HPDE6-E6E7 (cell line): ENCODE data around the gene RACGAP1.
"Not testable (repeated sequence)": the region's sequence is repeated elsewhere in the genome, so short reads cannot be mapped to it uniquely, and the experiment has no call there.

ENCODE experiments used
- DNase-seq: peaks from one replicate; pipeline ENCODE4 v3.0.0; 2011; ENCODE audit warnings: missing footprints; ENCODE audit errors: extremely low spot score

Gene RACGAP1

DNA sequence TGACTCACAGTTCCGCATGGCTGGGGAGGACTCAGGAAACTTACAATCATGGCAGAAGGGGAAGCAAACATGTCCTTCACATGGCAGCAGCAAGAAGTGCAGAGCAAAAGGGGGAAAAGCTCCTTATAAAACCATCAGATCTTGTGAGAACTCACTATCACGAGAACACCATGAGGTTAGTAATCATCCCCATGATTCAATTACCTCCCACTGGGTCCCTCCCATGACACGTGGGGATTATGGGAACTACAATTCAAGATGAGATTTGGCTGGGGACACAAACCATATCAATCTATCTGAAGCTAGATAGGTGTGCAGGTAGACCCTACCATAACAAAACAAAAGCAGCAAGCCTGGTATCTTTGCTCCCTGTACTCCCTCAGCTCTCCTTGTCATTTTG lies 38.8 kb downstream of the RACGAP1 start:
- DNase-seq = not testable (repeated sequence)

DNA sequence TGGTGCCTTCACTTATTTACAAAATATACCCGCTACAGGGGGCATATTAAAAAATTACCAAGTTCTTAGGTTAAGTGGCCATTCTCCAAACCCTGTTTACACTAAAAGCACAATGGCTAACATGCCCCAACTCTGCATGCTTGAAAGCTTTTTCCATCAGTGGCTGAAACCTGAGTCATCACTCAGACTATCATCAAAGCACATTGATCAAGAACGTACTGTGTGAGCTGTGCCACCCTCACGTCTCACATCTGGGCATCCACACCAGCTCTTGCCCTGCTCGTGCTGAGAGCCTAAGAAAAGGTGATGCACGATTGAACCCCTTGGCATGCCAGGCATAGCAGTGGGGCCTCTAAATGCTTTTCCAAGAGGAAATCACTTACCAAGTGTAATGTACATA lies 39.3 kb downstream of the RACGAP1 start:
- DNase-seq = no peak

DNA sequence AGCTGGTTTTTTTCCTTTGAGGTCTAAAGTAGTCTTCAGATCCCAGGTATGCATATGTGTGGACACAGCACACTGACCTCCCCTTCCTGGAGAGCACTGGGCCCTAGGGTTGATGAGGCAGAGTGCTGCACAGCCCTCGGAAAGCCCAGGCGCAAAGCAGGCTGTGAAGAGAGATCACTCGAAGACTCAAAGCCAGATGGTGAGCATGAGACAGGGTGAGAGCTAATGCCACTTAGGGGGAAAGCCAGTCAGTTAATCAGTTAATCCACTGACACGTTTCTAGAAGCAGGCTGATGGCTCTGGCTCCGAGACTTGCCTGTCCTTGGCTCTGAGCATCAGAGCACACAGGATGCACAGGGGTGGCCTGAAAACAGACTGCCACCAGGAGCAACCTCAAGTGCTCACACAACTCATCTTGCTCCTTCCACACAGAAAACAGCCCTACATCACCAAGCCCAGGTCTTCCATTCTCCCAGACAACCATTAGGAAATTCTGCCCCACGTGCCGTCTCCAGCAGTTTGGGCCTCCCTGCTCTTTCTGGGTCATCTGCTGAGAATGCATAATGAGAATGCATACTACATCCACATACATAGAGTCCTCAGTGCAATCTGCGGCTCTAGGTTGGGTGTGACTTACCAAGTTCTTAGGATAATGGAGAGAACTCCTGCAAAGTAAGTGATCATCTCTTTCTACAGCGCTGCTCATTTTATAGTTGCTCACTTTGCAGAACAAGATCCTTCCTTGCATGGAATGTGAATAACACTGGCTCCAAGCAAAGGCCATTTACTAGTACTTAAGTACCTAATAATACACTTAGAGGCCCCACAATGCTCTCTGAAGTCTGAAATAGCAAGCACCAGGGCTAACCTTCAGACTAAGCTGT lies 40.6 kb downstream of the RACGAP1 start:
- DNase-seq = no peak

DNA sequence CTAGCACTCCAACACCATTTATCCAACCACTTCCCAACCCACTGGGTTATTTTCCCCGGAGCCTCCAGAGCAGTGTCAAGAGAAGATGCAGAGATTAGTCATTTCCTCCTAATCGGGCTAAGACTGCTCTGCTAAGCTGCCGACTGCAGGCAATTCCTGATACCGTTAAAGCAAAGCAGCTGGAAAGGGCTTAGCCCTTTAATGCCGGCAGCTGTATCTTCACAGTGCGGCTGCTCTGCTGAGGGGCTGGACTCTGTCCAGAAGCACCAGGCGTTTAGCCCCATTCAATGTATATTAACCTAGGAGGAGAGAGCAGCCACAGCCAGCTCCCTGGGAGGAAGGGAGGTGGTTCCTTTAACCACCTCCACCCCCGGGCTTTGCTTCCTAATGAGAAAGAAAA lies 41.4 kb downstream of the RACGAP1 start:
- DNase-seq = peak; percentile 54

DNA sequence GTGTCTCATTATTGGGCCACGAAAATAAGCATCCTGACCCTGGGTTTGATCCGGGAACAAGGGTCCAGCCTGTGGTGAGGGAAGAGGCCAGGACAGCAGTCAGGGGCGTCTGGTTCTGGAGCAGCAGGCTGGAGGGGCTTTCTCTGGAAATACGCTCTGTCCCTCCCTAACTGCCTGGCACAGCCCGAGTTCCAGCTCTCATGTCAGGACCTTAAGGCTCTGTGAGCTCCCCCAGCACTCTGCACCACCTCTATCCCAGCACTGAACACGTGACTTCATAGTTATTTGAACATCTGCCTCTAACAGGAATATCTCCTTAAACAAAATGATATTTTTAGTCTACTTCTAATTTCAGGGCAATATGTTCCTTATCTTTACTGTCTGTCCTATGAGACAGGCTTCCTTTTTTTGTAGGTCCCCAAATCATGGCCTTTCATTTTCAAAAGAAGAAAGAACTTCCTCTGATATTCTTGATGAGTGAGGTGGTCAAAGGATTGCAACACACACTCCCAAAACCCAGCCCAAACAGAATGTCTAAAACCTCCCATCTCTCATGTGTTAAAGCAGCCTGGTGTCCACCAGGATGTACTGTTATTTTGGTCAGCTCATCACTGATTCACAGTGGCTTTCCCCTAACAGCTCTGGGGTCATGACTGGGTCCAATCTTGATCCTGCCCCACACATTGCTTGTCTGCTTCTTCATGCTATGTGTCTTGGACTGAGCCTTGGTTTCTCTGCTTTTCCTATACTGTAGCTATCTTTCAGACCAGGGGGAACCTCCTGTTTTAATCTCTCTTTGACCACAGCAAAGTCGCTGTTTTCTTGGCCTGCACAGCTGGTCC lies 42.8 kb downstream of the RACGAP1 start:
- DNase-seq = no peak

DNA sequence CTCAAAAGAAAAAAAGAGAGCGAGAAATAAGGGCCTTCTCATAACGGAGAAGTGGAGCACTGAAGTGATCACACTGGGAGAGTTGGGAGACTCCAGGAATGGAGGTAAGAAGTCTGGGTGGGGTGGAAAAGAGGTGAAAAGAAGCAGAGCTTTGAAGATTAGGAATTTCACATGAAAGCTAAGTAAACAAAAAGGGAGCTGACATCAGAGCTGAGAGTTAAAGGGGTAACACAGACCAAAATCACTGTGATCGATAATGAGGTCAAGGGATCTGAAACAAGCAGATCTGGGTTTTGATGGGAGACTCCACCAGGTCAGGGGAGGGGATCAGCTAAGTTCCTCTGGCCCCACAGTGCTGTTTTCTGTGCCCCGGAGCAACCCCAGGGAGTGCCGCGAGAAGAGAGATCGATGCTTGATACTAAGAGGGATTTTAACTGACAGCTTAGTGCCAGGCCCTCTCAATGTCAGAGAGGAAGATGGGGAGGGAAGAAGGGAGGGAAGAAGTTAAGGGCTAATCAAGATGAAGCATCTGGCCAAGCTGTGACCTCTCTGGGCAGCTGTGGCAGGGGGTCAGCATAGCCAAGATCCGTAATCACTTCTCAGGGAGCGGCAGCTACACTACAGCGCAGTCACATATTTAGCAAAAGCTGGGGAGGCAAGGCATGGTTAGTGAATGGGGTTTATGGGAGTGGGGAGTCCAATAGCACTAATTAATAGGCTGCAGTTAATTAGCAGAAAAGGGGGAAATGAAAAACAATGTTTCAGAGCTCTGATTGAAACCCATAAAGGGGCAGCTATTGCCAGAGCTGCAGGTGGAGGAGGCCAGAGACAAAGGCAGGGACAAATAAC lies 44.6 kb downstream of the RACGAP1 start:
- DNase-seq = no peak

DNA sequence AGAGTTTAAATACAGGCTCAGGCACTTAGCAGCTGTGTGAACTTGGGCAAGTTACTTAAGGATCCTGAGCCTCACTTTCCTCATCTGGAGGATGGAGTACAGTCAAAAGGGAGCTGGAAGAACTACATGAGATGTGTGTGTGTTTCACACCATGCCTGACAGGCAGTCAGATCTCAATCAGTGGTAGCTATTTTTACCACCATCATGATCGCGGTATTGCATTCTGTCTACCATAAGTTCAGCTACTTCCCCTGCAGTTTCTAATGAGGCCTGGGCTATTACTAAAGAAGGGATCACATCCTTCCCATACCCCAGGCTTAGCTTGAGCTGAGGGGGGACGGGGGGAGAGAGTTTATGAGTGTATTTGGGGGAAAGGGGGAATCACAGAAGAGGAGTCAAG lies 45.5 kb downstream of the RACGAP1 start:
- no peak for DNase-seq

DNA sequence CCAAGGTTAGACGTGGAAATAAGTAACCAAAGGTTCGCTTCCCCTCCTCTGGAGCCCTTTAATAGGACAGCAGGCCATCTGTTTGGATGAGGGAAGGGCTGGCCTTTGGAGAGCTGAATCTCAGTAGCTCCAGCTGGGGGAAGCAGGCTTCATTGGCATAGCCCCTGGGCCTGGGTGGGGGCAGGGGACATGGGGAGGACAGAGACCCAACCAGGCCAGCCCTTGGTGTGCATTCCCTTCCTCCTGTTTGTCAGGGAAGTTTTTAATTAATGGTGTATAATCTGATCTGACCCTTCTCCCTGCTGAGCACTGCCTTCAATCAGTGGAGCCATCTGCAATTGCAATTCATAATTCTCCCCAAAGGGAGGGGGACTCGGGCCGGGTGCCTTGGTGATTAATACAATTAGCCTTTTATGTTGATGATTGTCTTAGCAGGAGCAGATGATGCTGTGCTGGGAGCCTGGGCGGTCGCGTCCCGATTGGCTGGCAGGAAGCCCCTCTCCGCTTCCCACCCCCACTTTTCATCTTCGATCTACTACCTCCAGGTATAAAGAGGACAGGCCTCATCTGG lies 46.2 kb downstream of the RACGAP1 start:
- DNase-seq = no peak

DNA sequence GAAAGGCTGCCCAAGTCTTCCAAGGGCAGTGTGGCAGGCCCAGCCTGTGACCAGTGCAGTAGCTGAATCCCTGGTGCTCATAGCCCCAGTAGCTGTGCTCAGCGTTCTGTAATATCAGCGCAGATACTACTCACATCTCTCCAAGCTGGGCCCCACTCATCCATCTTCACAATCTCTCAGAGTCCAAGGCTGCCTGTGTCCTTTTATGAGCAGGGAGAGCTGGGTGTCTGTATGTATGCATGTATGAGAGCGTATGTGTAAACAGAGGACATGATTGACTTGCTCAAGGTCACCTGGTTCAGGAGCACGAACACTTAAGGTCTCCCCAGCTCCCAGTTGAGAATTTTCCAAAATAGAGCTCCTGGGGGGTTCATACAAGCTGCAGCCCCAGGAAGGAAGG lies 47.2 kb downstream of the RACGAP1 start:
- DNase-seq = no peak

DNA sequence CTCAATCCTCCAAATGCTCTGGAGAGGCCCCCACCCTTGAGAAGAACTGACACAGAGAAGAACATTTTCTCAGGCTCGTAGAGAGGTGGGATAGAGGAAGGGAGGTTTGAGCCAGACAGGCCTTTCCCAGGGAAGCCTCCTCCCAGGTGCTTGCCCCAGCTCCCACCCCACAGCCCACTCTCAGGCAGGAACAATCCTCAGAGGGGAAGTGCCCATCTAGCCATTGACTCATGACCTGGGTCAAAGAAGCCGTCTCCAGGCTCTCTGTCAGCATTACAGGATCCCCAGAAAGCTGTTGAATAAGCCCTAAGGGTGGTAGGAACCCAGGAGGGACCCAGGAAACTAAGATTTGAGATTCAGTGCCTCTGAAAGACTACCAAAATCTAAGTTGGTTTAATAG lies 48.7 kb downstream of the RACGAP1 start:
- no peak for DNase-seq

DNA sequence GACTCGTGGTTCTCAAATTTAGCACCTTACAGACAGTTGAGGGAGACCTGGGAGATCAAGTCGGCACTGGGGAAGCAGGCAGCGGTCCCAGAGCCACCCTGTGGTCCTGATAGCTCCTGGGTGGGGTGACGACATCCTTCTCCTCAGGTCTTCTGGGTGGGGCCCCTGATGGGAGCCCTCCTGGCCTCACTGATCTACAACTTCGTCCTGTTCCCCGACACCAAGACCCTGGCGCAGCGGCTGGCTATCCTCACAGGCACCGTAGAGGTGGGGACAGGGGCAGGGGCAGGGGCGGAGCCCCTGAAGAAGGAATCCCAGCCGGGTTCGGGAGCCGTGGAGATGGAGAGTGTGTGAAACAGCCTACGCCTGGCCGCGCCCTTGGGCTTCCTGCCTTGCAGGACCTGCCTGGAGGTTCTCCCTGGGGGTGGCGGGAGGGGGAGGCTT lies 50.0 kb downstream of the RACGAP1 start:
- no peak for DNase-seq

DNA sequence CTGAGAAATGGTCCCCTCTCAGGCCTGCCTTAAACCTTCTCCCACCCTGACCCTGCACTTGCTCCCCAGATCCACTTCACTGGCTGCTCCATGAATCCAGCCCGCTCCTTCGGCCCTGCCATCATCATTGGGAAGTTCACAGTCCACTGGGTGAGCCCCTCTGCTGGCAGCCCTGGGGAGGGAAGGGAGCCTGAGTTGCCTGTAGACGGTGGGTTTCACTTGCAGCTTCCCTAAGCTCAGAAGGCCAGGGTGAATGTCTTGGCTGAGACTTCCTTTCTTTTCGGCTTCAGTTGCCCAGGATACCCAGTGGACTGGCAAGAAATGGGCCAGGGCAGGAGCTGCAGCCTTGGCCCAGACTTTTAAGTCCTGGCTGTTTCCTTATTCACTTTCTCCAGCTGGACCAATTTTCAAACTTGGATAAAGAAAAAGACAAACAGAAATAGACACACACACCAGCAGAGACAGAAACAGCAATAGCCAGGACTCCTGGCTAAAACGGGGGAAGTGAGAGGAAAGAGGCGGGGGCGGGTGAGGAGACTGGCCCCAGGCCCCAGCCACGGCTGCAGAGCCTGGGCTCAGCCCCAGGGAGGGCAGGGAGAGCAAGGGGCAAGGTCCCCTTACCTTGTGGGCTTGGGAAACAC lies 50.5 kb downstream of the RACGAP1 start:
- no peak for DNase-seq

DNA sequence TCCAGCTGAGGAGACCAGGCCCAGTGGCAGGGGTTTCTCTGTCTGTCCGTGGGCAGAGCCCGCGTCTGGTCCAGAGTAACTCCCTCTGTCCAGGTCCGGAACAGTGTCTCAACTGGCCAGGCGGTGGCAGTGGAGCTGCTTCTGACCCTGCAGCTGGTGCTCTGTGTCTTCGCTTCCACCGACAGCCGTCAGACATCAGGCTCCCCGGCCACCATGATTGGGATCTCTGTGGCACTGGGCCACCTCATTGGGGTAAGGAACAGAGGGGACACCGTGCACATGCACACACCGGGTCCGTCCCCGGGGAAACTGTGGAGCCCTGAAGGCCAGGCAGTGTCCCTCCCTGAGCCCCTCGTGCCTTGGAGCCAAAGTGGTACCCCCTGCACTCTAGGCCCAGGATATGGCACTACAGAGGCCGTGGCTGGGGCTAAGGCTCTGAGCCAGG lies 51.0 kb downstream of the RACGAP1 start:
- no peak for DNase-seq

DNA sequence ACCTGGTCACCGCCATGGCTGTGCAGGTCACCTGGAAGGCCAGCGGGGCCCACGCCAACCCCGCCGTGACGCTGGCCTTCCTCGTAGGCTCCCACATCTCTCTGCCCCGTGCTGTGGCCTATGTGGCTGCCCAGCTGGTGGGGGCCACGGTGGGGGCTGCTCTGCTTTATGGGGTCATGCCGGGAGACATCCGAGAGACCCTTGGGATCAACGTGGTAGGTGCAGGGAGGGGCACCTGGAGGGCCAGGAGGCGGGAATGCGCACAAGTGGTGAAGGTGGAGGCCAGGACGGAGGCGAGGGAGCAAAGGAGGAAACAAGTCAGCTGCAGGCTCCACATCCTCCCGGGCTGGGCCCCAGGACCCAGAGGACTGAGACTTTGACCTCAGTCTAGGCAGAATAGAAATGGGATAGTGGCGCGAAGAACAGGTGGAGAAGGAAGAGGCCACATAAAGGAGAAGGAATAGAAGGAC lies 51.9 kb downstream of the RACGAP1 start:
- DNase-seq = no peak

DNA sequence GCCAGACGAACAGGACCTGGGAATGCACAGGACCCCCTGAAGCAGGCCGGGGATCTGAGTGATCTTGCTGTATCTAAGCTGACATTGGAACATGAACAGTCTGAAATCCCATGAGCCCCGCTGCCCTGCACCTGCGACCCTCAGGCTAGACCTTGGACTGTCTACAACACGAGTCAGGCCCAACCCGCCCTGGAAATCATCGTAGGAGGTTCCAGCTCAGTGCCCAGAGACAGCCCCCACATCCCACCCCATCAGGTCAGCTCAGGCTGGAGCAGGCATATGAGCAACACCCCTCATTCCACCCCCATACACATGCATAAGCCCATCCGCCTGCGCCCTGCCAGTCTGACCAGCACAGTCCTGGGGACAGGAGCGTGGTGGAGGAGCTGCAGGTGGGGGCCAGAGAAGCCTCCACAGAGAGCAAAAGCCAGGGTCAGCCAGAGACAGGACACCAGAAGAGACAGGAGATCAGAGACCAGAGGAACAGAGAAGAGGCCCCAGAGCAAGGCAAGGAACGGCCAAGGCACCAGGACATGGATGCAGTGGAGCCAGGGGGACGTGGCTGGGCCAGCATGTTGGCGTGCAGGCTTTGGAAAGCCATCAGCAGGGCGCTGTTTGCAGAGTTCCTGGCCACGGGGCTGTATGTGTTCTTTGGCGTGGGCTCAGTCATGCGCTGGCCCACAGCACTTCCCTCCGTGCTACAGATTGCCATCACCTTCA lies 52.5 kb downstream of the RACGAP1 start, which contains the start of gene AQP6:
AQP6 (plus strand) TSS at position 307 of the 720 bp plus-strand sequence; CDS start at position 534, 227 bp downstream.
- no peak for DNase-seq

DNA sequence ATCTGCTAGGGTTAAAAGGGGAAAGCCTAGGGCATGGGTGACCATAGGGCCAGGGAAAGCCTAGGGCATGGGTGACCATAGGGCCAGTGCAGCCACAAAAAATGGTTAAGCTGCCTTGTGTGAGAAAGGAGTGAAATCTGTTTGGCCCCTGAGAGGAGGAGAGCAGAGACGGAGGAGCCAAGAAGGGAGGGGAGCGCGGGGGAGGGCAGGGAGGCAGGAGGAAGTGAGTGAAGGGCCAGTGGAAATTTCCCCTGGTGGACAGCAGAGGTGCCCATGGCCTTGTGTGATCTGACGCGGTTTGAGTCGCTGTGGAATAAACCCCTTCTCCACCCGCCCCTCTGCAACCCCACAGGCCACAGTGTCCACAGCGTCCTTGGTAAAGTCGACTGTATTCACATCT lies 53.2 kb downstream of the RACGAP1 start:
- no peak for DNase-seq

DNA sequence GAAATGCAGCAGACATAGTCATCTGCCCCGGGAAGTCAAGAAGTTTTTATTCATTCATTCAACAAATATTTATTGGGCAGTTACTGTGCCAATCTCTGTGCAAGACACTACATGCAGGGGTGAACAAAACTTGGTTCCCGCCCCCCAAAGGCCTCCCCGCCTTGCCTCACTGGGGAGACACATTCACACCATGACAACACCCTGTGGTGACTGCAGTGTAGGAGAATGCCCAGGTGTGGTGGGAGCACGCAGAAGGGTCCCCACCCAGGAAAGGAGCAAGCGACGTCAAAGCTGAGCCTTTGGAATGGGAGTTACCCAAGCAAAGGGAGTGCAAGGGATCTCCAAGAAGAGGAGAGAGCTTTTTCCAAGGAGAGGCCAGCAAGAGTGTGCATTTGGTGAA lies 54.2 kb downstream of the RACGAP1 start:
- DNase-seq = no peak

DNA sequence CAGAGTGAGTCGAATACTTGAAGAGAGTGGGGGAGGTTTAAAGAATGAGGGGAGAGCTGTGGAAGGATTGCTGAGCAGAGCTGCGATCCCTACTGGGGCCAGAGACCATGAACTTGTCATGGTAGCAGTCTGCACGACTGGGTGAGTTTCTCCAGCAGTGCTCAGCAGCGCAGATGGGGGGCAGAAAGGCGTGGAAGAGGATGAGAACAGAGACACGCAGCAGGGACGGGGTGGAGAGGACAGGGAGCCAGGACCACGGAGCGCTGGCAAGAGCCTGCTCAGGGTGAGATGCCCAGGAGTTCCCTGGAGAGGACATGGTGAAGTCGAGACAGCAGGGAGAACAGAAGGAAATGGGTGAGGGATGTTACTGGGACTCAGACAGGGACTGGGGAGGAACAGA lies 54.6 kb downstream of the RACGAP1 start:
- DNase-seq = no peak

DNA sequence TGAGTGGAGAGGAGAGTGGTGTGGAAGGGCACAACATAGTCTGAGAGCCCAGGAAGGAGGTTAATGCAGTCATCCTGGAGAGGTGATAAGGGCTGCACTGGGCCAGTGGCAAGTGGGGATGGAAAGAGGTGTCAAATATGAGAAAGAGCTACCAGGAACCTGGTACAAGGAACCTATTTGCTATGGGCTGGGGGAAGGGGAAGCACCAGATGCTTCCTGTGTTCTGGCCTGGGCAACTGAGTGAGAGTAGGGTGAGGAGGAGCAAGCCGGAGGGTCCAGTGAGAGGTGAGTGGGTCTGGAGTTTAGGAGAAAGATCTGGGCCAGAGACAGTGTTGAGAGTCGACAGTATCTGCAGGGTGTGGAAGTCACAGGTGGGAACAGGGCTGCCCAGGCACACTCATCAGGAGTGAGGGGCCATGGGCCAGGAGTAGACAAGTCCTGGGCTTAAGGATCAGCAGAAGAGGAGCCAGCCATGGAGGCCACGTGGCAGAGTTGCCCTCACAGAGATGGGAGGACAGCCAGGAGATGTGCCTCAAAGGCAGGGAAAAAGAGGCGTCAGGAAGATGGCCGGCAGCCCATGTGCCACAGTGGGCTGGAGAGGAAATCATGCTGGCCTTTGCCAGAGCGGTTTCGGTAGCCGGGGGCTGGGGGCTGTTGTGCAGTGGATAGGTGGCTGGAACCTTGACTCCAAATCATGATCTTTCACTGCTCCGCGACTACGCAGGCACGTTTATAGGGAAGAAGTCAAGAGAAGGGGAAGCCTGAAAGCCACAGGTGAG lies 55.5 kb downstream of the RACGAP1 start:
- DNase-seq = no peak
